Smooth muscle cell of the pulmonary artery (primary cell): ENCODE results near the gene RNF151. TPM values are rescaled to one million over a fixed set of nuclear protein-coding genes. Genes with fewer than 3 reads are reported as not detected.

ENCODE experiments used
- total RNA-seq: library from RNA; depleted of rRNA; stranded (reverse); fragments of >200 nt; gene quantifications from 2 replicates; pipeline ENCODE4 v1.2.3, GENCODE V29; 2014

RNF151 gene
- total RNA-seq = not detected in 2 replicates

GRCh38 chr16:1966460-1966859, at the start of gene RNF151:
TSS of gene RNF151 (plus strand) at chr16:1966856. CDS start at chr16:1966882, 26 bp downstream.

DNA sequence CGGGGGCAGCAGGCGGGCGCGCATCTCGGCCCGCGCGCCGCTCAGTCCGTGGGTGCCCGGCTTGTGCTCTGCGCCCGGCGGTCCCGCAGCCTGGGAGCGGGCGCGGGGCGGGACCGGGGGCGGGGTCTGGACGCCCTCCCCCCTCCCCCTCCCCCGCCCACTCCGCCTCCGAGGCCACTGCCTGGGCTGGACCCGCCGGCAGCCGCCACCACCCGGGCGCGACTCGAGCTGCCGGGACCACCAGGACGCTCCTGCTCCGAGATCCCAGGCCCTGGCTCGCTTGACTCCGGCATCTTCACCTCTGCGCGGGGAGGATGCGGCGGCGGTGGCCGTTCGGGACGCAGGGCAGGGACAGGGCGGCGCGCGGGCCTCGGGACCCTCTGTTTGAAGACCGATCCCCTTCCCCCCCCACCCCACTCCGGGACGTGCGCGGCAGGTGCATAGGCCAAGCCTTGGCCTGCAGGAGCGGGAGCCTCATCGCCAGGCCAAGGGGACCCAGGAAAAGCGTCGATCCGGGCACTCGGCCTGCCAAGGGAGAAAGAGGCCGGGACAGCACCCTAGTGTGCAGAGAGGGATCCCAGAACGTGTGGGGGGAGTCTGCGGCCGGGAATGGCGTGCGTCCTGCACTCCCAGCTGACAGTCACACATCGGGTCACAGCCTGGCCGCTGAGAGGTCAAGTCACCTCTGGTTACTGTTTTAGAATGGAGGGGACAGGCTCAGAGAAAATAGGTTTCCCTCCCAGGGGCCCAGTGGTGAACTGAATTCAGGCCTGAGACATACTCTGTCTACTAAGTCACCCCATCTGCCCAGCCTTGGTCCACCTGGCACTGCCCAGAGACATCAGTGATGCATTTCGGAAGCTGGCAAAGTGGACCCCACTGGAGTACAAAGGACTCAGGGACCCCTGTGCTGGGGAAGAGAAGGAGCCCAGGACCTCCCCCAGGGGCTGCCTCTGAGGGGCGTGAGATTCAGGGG, 48.0 kb upstream of the RNF151 start, which contains the start of gene HS3ST6:
TSS of gene HS3ST6 (minus strand) at position 65 of the 976 bp plus-strand sequence. CDS start 92 bp downstream, outside the sequence.

GRCh38 chr16:1942810-1943726, 23.6 kb upstream of the RNF151 start, which contains the start of gene MSRB1:
TSS of gene MSRB1 (minus strand) at chr16:1943199. CDS start at chr16:1943156, 43 bp downstream.

DNA sequence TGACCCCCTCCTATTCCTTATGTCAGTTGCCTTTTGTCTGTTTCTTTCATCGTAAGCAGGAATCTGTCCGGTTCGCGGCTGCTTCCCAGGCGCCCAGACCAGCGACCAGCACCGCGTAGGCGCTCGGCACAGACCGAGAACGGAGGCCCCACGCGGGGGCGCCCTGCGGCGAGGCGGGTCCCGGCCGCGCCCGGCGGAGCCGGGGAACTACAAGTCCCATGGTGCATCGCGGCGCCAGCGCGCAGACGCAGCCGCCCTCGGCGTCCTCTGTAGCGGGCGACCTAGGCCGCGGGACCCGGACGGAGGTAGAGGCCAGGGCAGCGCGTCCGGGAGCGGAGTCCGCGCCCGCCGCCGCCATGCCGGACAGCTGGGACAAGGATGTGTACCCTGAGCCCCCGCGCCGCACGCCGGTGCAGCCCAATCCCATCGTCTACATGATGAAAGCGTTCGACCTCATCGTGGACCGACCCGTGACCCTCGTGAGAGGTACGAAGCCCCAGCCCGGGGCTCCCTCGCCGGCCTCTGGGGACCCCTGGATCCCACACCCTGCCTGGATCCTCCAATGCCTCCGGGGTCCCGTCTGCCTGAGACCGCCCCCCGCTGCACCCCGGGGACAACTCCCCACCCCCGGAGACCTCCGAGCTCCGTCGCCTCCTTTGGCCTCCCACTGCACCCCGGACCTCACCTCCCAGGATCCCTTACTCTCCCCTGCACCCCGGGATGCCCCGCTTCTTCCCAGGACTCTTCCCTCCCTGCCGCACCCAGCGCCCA, 7.2 kb upstream of the RNF151 start, which contains the start of gene NDUFB10:
TSS of gene NDUFB10 (plus strand) at position 270 of the 771 bp plus-strand sequence. CDS start at position 357, 87 bp downstream.

DNA sequence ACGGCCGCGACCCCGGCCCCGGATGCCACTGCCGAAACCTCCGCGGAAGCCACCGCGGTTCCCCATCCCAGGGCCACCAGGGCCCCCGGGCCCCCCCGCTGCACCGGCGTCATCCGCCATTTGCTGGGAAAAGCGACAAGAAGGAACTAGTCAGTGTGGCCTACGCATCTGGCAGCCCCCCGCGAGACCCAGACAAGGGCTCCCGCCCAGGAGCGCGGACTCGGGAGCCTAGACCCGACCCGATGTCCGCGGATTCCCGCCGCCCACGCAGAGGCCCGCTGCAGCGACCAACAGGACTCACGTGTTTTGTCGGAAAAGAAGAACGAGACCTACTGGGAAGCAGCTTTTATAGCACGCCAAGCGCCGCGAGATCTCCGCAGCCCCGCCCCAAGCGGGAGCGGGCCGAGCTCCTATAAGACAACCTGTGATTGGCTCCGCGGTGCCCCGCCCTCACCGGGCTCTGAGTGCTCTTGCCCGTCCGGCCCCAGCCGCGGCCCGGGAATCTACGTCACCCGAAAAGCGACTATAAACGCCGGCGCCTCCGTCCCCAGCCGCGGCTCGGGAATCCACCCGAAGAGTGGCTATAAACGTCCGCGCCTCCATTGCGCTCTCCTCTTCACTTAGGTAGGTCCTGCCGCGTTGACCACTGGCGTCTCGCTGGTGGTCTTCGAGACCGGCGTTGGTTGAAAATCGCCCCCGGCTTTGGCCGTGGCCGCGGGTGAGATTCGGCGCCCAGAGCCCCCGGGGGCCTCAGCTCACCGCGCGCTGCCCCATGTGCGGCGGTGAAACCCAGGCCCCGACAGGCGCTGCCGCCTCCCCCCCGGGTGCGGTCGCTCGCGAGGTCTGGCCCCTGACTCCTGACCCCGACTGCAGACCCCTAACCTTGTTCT, 1.9 kb upstream of the RNF151 start, which contains the start of gene RPS2:
TSS of gene RPS2 (minus strand) at position 321 of the 890 bp plus-strand sequence. CDS start at position 120, 201 bp downstream.

DNA sequence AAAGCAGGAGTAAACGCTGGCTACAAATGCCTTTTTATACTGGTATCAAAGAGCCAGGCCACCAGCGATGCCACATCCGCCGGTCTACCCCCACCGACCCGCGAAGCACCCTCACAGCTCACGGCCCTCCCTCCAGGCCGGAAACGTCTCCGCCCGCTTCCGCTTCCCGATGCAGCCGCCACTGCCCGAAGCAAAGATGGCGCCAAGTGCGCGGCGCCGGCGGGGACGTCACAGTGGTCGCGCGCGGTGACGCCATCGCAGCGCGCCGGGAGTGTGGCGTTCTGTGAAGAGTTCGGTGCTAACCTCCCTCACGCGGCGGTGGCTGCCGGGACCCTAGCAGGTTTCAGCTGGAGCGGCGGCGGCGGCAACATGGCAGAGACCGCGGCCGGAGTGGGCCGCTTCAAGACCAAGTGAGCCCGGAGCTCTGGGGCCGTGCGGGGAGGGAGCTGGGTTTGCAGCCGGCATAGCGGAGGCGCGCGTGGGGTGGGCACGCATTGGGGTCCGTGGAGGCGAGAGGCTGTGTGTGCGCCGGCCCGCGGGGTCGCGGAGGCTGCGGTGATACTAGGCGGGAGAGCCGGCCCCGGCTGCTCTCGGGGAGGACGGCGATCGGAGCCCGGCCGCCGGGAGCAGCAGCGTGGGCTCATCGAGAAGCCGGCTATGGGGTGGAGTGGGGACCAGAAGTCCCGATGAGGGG, 5.3 kb downstream of the RNF151 start, which contains the start of gene TBL3:
TSS of gene TBL3 (plus strand) at position 258 of the 694 bp plus-strand sequence. CDS start at position 370, 112 bp downstream.

DNA sequence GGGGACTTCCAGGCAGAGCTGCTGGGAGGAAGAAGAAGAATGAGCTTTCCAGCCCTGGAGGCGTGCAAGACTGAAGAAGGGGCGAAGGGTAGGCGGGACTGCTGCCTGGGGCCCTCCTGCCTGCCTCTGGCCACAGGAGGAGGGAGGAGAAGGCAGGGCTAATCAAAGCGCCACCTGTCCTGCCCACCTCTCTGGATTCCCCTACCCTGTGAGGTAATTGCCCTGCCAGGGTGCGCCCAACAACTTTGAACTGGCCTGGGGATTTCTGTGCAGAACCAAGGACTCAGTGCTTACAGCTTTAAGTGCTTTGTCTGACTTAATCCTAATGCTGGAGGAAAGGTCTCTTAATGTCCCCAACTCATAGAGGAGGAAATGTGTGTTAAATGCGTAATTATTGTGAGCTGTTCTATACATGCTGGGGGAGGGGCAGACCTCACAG, 14.8 kb downstream of the RNF151 start, which contains the start of gene NOXO1:
TSS of gene NOXO1 (minus strand) at position 72 of the 439 bp plus-strand sequence. CDS start 290 bp downstream, outside the sequence.

DNA sequence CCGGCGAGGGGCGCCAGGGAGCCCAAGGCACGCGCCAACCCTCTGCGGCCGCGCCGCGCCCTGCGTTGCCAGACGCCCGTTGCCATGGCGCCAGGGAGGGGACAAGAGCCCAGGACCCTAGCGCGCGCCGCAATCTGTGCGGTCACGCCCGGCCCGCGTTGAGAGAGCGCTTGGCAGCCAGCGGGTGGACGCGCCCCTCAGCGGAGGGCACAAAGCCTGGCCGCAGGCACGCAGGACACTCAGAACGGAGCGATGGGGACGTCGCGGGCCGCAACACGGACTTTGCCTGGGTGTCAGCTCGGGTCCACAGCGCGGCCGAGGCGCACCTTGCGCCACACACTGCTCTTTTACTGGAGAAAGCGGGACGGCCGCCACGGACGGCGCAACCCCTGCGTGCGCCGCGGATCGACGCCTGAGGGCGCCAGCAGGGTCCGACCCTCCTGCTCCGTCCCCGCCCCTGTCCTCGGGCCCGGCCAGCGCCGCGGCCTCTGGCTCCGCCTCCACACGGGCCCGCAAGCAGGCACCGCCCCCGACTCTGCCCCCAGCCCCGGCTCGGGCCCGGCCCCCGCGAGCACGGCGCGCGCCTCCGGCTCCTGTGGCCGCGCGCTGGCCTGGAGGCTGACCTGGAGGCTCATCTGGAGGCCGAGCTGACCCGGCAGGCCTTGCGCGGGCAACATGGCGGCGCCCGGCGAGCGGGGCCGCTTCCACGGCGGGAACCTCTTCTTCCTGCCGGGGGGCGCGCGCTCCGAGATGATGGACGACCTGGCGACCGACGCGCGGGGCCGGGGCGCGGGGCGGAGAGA, 17.1 kb downstream of the RNF151 start, which contains the start of gene GFER:
TSS of gene GFER (plus strand) at position 650 of the 803 bp plus-strand sequence. CDS start at position 676, 26 bp downstream.

GRCh38 chr16:1989209-1990100, 22.8 kb downstream of the RNF151 start, which contains the start of gene SYNGR3:
TSS of gene SYNGR3 (plus strand) at chr16:1989970. CDS start at chr16:1990103, 133 bp downstream.

DNA sequence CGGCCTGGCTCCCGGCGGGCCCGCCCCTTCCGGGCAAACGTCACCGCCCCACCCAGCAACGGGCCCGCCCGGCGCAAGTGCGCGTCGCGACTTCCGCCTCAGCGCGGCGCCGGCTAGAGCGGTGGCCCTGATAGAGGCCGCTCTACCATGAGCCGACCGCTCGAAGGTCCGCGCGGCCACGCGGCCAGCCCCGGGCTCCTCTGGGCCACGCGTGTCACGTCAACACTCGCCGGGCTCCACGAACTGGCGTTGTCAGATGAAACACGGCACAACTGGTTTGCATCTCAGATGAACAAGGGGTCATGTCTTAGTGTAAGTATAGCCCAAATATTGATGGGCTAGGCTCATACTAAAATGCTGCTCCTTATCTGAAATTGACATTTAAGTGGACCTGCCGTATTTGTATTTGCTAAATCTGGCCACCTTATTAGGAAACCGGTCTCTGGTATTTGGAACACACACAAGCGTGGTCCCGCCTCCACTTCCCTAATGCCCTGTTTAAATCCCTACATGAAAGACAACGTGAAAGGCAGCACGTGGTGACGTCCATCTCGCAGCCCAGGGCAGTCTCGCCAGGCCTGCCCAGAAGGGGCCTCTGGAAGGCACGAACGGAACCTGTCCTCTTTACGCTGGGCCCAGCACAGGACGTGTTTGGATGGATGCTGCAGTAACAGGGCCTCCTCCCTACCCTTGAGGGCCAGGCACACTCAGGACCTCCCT, 43.3 kb downstream of the RNF151 start, which contains the start of gene ZNF598:
TSS of gene ZNF598 (minus strand) at position 31 of the 720 bp plus-strand sequence.

Other genes with a start within 250 kb of the RNF151 start
- 45.3 and 61.7 TPM in 2 replicates for gene NME3, start 195.3 kb upstream of the RNF151 start, total RNA-seq
- 8.5 and 15.9 TPM in 2 replicates for gene EME2, start 194.0 kb upstream of the RNF151 start, total RNA-seq
- gene MRPS34, start 193.7 kb upstream of the RNF151 start, total RNA-seq = 42.2 and 57.1 TPM in 2 replicates
- gene SPSB3, start 184.3 kb upstream of the RNF151 start, total RNA-seq = 30.7 and 34.6 TPM in 2 replicates
- 43.3 and 54.7 TPM in 2 replicates for gene NUBP2, start 183.9 kb upstream of the RNF151 start, total RNA-seq
- 0.17 TPM in 1 of 2 replicates, not detected in the other for gene IGFALS, start 173.2 kb upstream of the RNF151 start, total RNA-seq
- 50.2 and 86.0 TPM in 2 replicates for gene HAGH, start 140.0 kb upstream of the RNF151 start, total RNA-seq
- 59.8 and 96.2 TPM in 2 replicates for gene FAHD1, start 139.7 kb upstream of the RNF151 start, total RNA-seq
- gene MEIOB, start 94.7 kb upstream of the RNF151 start, total RNA-seq = not detected in 2 replicates
- not detected in 2 replicates for gene HS3ST6, start 48.4 kb upstream of the RNF151 start, total RNA-seq
- 5.0 and 7.1 TPM in 2 replicates for gene MSRB1, start 23.7 kb upstream of the RNF151 start, total RNA-seq
- 0.07 TPM in 1 of 2 replicates, not detected in the other for gene RPL3L, start 12.2 kb upstream of the RNF151 start, total RNA-seq
- gene NDUFB10, start 7.3 kb upstream of the RNF151 start, total RNA-seq = 123 and 126 TPM in 2 replicates
- 1,723 and 1,779 TPM in 2 replicates for gene RPS2, start 2.0 kb upstream of the RNF151 start, total RNA-seq
- gene TBL3, start 5.2 kb downstream of the RNF151 start, total RNA-seq = 43.1 and 56.3 TPM in 2 replicates
- gene NOXO1, start 14.6 kb downstream of the RNF151 start, total RNA-seq = not detected in 2 replicates
- 8.1 and 15.1 TPM in 2 replicates for gene GFER, start 17.3 kb downstream of the RNF151 start, total RNA-seq
- gene SYNGR3, start 23.1 kb downstream of the RNF151 start, total RNA-seq = 4.0 and 12.5 TPM in 2 replicates
- 16.4 and 29.0 TPM in 2 replicates for gene ZNF598, start 43.0 kb downstream of the RNF151 start, total RNA-seq
- 0.85 and 1.0 TPM in 2 replicates for gene NPW, start 52.9 kb downstream of the RNF151 start, total RNA-seq
- gene NHERF2, start 60.0 kb downstream of the RNF151 start, total RNA-seq = 66.8 and 76.2 TPM in 2 replicates
- 19.2 and 22.6 TPM in 2 replicates for gene NTHL1, start 81.0 kb downstream of the RNF151 start, total RNA-seq
- 57.9 and 73.0 TPM in 2 replicates for gene TSC2, start 81.1 kb downstream of the RNF151 start, total RNA-seq
- gene PKD1, start 169.0 kb downstream of the RNF151 start, total RNA-seq = 276 and 395 TPM in 2 replicates
- gene RAB26, start 181.8 kb downstream of the RNF151 start, total RNA-seq = 1.2 and 3.1 TPM in 2 replicates
- 70.4 and 97.4 TPM in 2 replicates for gene TRAF7, start 188.9 kb downstream of the RNF151 start, total RNA-seq
- 0.20 and 1.7 TPM in 2 replicates for gene CASKIN1, start 229.7 kb downstream of the RNF151 start, total RNA-seq
- 24.3 and 28.1 TPM in 2 replicates for gene MLST8, start 238.6 kb downstream of the RNF151 start, total RNA-seq
- gene BRICD5, start 244.0 kb downstream of the RNF151 start, total RNA-seq = 1.2 and 2.2 TPM in 2 replicates
- 6.1 and 11.0 TPM in 2 replicates for gene PGP, start 248.0 kb downstream of the RNF151 start, total RNA-seq